ENCODE data around the gene NDUFB10. TPM values are rescaled to one million over a fixed set of nuclear protein-coding genes. Genes with fewer than 3 reads are reported as not detected.

The NDUFB10 gene
- total RNA-seq, 1 experiment from 2014 or later = 287 TPM

- ATAC-seq (no peak), DNase-seq (ENCODE audit: low read depth, low spot score) (no peak)
- H3K4me1 ChIP-seq (ENCODE audit: control insufficient read depth, insufficient read depth, low read length) = peaks cover 28% of the 10 kb centered on the region
- no peaks in the 10 kb centered on the region for H3K9me3 ChIP-seq (ENCODE audit: control insufficient read depth, insufficient read depth, low read depth, low read length)
- no peaks in the 10 kb centered on the region; the same call in 1 of the 2 replicates for H3K36me3 ChIP-seq (ENCODE audit: control insufficient read depth, insufficient read depth, low read length)
- ChIA-PET POLR2A (no interaction called here), CTCF (no interaction called here)
- in situ Hi-C loops (cut with HindIII; ENCODE audit: low pct_unique_long_range_greater_than_20kb, low sequenced_read_pairs) (no loop called here), intact Hi-C loops (cut with micrococcal nuclease; ENCODE audit: unreplicated experiment) (no loop called here)
- H3K27me3 ChIP-seq (ENCODE audit: control insufficient read depth, insufficient read depth, low read length) = no peaks in the 10 kb centered on the region
- no peak overlapping the region for H3K4me3 ChIP-seq (ENCODE audit: low read depth in 2 of 2, low read length in 2 of 2)
- BruUV-seq (replicated peaks) = no TSS peak
- H3K27ac ChIP-seq (ENCODE audit: low read length) = no peak overlapping the region
- TF ChIP-seq, protein P1, sequence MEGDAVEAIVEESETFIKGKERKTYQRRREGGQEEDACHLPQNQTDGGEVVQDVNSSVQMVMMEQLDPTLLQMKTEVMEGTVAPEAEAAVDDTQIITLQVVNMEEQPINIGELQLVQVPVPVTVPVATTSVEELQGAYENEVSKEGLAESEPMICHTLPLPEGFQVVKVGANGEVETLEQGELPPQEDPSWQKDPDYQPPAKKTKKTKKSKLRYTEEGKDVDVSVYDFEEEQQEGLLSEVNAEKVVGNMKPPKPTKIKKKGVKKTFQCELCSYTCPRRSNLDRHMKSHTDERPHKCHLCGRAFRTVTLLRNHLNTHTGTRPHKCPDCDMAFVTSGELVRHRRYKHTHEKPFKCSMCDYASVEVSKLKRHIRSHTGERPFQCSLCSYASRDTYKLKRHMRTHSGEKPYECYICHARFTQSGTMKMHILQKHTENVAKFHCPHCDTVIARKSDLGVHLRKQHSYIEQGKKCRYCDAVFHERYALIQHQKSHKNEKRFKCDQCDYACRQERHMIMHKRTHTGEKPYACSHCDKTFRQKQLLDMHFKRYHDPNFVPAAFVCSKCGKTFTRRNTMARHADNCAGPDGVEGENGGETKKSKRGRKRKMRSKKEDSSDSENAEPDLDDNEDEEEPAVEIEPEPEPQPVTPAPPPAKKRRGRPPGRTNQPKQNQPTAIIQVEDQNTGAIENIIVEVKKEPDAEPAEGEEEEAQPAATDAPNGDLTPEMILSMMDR (IDR thresholded peaks at IDR 0.05) = no peak
- no peak for TF ChIP-seq TCF7L2 (IDR thresholded peaks at IDR 0.05; ENCODE audit: low read depth, low read length)
- no peak for TF ChIP-seq SIN3A (IDR thresholded peaks at IDR 0.05; ENCODE audit: borderline replicate concordance, insufficient read depth, low read depth, low read length)
- no peak for TF ChIP-seq POLR2AphosphoS5 (IDR thresholded peaks at IDR 0.05; ENCODE audit: low read depth, low read length)
- TF ChIP-seq, protein P2, sequence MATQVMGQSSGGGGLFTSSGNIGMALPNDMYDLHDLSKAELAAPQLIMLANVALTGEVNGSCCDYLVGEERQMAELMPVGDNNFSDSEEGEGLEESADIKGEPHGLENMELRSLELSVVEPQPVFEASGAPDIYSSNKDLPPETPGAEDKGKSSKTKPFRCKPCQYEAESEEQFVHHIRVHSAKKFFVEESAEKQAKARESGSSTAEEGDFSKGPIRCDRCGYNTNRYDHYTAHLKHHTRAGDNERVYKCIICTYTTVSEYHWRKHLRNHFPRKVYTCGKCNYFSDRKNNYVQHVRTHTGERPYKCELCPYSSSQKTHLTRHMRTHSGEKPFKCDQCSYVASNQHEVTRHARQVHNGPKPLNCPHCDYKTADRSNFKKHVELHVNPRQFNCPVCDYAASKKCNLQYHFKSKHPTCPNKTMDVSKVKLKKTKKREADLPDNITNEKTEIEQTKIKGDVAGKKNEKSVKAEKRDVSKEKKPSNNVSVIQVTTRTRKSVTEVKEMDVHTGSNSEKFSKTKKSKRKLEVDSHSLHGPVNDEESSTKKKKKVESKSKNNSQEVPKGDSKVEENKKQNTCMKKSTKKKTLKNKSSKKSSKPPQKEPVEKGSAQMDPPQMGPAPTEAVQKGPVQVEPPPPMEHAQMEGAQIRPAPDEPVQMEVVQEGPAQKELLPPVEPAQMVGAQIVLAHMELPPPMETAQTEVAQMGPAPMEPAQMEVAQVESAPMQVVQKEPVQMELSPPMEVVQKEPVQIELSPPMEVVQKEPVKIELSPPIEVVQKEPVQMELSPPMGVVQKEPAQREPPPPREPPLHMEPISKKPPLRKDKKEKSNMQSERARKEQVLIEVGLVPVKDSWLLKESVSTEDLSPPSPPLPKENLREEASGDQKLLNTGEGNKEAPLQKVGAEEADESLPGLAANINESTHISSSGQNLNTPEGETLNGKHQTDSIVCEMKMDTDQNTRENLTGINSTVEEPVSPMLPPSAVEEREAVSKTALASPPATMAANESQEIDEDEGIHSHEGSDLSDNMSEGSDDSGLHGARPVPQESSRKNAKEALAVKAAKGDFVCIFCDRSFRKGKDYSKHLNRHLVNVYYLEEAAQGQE (IDR thresholded peaks at IDR 0.05; ENCODE audit: insufficient read depth in 1 of 2, low read depth in 2 of 2, low read length in 1 of 2) = no peak
Measured at GRCh38 chr16:1976951-1977874, 17.9 kb downstream of the NDUFB10 start.

- BruUV-seq (replicated peaks) = no TSS peak
- ATAC-seq (no peak), DNase-seq (ENCODE audit: low read depth, low spot score) (no peak)
- ChIA-PET POLR2A (no interaction called here), CTCF (no interaction called here)
- intact Hi-C loops (cut with micrococcal nuclease; ENCODE audit: unreplicated experiment) = no loop called here
- Histone ChIP-seq H3K9me3 (ENCODE audit: control insufficient read depth, insufficient read depth, low read depth, low read length) (no peaks in the 10 kb centered on the region), H3K36me3 (ENCODE audit: control insufficient read depth, insufficient read depth, low read length) (no peaks in the 10 kb centered on the region; the same call in 1 of the 2 replicates), H3K27me3 (ENCODE audit: control insufficient read depth, insufficient read depth, low read length) (no peaks in the 10 kb centered on the region), H3K4me3 (ENCODE audit: low read depth in 2 of 2, low read length in 2 of 2) (no peak overlapping the region), H3K4me1 (ENCODE audit: control insufficient read depth, insufficient read depth, low read length) (peaks cover 35% of the 10 kb centered on the region), H3K27ac (ENCODE audit: low read length) (no peak overlapping the region)
- in situ Hi-C loops (cut with HindIII; ENCODE audit: low pct_unique_long_range_greater_than_20kb, low sequenced_read_pairs) = no loop called here
- TF ChIP-seq, protein P2 (IDR thresholded peaks at IDR 0.05; ENCODE audit: insufficient read depth in 1 of 2, low read depth in 2 of 2, low read length in 1 of 2) = no peak
- no peak for TF ChIP-seq POLR2AphosphoS5 (IDR thresholded peaks at IDR 0.05; ENCODE audit: low read depth, low read length)
- TF ChIP-seq, protein P1 (IDR thresholded peaks at IDR 0.05) = no peak
- no peak for TF ChIP-seq SIN3A (IDR thresholded peaks at IDR 0.05; ENCODE audit: borderline replicate concordance, insufficient read depth, low read depth, low read length)
- no peak for TF ChIP-seq TCF7L2 (IDR thresholded peaks at IDR 0.05; ENCODE audit: low read depth, low read length)
Measured at GRCh38 chr16:1977875-1978268, 18.5 kb downstream of the NDUFB10 start.
